Activated CD8-positive, alpha-beta memory T cell treated with anti-CD3 and anti-CD28 coated beads for 24 hours (primary cell): ENCODE measurements around the gene SLC9A9.

ENCODE experiments used
- DNase-seq: peaks from one replicate; pipeline ENCODE4 v3.0.0-alpha.2; 2020

The SLC9A9 gene

GRCh38 chr3:143634427-143634826 is 213.8 kb downstream of the SLC9A9 start:
- DNase-seq: no peak

- DNase-seq: no peak
Observed at GRCh38 chr3:143633816-143634215, 214.5 kb downstream of the SLC9A9 start.

- DNase-seq: no peak
Observed at GRCh38 chr3:143629726-143630125, 218.5 kb downstream of the SLC9A9 start.

GRCh38 chr3:143628971-143629370 is 219.3 kb downstream of the SLC9A9 start:
- no peak for DNase-seq

GRCh38 chr3:143627336-143627735 is 220.9 kb downstream of the SLC9A9 start:
- no peak for DNase-seq

- no peak for DNase-seq
Observed at GRCh38 chr3:143619231-143619630, 229.0 kb downstream of the SLC9A9 start.

GRCh38 chr3:143617050-143617449 is 231.2 kb downstream of the SLC9A9 start:
- DNase-seq: no peak

GRCh38 chr3:143613226-143613625 is 235.0 kb downstream of the SLC9A9 start:
- no peak for DNase-seq

GRCh38 chr3:143612541-143612940 is 235.7 kb downstream of the SLC9A9 start:
- DNase-seq: no peak

GRCh38 chr3:143608966-143609365 is 239.3 kb downstream of the SLC9A9 start:
- no peak for DNase-seq

- no peak for DNase-seq
Observed at GRCh38 chr3:143605233-143605950, 242.9 kb downstream of the SLC9A9 start.

GRCh38 chr3:143604402-143605185 is 243.7 kb downstream of the SLC9A9 start:
- DNase-seq: no peak

GRCh38 chr3:143603774-143604173 is 244.5 kb downstream of the SLC9A9 start:
- no peak for DNase-seq

- no peak for DNase-seq
Observed at GRCh38 chr3:143601723-143602484, 246.4 kb downstream of the SLC9A9 start.

GRCh38 chr3:143600756-143601718 is 247.2 kb downstream of the SLC9A9 start:
- DNase-seq: no peak

- no peak for DNase-seq
Observed at GRCh38 chr3:143597774-143598652, 250.3 kb downstream of the SLC9A9 start.

- no peak for DNase-seq
Observed at GRCh38 chr3:143596957-143597642, 251.2 kb downstream of the SLC9A9 start.

- no peak for DNase-seq
Observed at GRCh38 chr3:143595456-143596077, 252.7 kb downstream of the SLC9A9 start.

GRCh38 chr3:143594206-143594605 is 254.1 kb downstream of the SLC9A9 start:
- DNase-seq: no peak

- DNase-seq: no peak
Observed at GRCh38 chr3:143590660-143591059, 257.6 kb downstream of the SLC9A9 start.
